HG02610 (cell line): Measurements from ENCODE around the gene RALGAPA1.
"Not testable (repeated sequence)": the region's sequence is repeated elsewhere in the genome, so short reads cannot be mapped to it uniquely, and the experiment has no call there.

ENCODE experiments used
- ATAC-seq: cut with Tn5 transposase; IDR thresholded peaks from one replicate; pipeline ENCODE4 v1.9.1; 2021; ENCODE audit warnings: mild to moderate bottlenecking, moderate library complexity; ENCODE audit not compliant: unreplicated experiment

The RALGAPA1 gene

DNA sequence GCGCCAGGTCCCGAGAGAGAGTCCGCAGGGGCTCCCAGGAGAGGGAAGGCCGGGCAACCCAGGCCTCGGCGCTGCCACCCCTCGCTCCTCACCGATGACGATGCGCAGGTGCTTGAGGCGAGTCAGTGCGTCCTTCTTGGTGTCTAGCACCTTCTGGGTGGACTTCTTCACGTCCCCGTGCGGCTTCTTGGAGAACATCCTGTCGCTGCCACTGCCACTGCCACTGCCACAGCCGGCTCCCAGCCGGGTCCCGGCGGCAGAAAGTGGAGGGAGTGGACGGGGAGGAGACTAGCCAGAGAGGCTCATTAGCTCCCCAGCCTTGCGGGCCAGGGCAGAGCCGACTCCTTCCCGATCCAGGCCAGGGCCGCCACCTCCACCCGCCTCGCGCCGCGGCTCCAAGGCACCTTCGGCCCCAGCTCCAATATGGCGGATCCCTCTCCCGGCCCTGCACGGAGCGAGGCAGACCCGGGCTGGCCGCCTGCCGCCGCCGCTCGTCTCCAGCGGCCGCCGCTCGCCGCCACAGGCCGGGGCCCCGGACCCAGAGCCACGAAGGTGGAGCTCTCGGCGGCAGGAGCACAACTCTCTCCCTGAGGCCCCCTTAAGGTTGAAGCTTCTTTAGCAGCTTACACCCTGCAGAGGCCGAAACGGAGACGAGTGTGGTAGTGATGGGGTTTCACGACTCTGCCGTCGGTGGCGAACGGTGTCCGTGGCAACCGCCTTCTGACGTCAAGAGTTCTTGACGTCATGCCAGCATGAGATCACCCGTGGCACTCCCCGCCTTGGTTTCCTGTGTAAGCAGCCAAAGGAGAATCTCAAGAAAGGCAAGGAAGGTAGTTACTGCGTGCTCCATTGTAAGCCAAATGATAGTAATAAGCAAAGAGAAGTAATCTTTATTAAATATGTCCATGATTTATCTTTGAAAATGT is at the start of gene RALGAPA1:
Gene RALGAPA1, minus strand, starts transcription at position 658 of the 926 bp plus-strand sequence. Its CDS starts 460 bp downstream, at position 198.
- ATAC-seq: peak; percentile 96

- ATAC-seq: no peak
These were observed 49.6 kb upstream of the RALGAPA1 start for GRCh38 chr14:35858521-35859209.

GRCh38 chr14:35855876-35856481 is 46.9 kb upstream of the RALGAPA1 start:
- peak; percentile 98 for ATAC-seq

DNA sequence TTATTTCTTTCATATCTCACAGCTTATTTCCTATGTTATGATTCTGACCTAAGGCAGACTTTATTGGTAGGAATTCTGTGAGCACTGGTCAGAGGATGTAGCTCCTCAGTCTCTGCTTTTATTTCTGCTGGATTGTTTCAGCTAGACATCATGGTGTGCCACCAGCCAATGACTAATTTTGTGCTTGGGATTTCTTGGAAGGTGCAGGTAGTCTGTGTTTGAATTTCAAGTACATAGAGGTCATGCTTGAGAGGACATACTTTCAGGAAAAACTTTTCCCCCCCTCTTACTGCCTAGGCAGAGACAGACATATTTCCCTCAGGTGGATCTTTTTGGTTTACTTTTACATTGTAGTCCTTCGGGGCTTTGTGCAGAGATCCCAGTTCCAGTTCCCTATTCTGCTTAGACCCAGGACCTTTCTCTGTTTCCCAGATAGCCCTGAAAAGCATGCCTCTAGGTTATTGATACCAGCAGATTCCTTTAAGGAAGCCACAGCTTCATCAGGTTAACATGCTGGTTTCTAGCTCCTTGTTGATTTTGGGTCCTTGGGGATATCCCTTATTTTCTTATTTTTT is 45.7 kb upstream of the RALGAPA1 start:
- ATAC-seq: no peak

DNA sequence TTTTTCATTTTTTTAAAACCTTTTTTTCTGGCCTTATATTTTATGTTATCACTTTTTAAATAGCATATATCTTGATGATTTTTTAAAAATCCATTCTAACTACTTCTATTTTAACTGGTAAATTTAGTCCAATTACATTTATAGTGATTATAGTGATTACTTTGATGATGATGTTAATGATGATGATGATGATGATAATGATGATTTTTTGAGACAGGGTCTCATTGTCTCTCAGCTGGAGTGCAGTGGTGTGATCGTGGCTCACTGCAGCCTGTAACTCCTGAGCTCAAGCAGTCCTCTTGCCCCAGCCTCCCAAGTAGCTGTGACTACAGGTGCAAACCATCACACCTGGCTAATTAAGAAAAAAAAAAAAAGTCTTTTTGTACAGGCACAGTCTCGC is 44.1 kb upstream of the RALGAPA1 start:
- no peak for ATAC-seq

- no peak for ATAC-seq
These were observed 42.7 kb upstream of the RALGAPA1 start for GRCh38 chr14:35851823-35852222.

- ATAC-seq: no peak
These were observed 40.0 kb upstream of the RALGAPA1 start for GRCh38 chr14:35849122-35849521.

DNA sequence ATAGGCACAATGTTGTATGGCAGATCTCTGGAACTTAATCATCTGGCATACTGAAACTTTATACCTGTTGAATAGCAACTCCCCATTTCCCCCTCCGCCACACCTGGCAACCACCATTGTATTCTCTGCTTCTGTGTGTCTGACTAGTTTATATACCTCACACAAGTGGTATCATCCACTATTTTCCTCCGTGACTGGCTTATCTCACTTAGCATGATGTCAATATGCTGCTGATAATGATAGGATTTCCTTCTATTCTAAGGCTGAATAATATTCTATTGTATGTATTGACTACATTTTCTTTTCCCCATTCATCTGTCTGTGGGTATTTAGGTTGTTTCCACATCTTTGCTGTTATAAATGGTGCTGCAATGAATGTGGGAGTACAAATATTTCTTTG is 38.5 kb upstream of the RALGAPA1 start:
- ATAC-seq: no peak

DNA sequence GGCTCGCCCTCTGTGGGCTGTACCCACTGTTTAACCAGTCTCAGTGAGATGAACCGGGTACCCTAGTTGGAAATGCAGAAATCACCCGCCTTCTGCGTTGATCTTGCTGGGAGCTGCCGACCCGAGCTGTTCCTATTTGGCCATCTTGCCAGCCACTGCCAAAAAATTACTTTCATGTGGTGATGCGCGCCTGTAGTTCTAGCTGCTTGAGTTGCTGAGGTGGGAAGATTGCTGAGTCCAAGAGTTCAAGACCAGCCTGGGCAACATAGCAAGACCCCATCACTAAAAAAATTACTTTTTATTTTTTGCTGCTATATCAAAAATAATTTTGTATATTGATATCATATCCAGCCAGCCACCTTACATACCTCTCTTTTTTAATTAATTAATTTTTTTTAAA is 35.4 kb upstream of the RALGAPA1 start:
- no peak for ATAC-seq

- not testable (repeated sequence) for ATAC-seq
These were observed 33.1 kb upstream of the RALGAPA1 start for GRCh38 chr14:35842245-35842644.

DNA sequence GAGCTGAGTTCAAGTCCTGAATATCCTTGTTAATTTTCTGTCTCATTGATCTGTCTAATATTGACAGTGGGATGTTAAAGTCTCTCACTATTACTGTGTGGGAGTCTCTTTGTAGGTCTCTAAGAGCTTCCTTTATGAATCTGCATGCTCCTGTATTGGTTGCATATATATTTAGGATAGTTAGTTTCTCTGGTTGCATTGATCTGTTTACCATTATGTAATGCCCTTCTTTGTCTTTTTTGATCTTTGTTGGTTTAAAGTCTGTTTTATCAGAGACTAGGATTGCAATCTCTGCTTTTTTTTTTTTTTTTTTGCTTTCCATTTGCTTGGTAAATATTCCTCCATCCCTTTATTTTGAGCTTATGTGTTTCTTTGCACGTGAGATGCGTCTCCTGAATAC is 32.6 kb upstream of the RALGAPA1 start:
- not testable (repeated sequence) for ATAC-seq

DNA sequence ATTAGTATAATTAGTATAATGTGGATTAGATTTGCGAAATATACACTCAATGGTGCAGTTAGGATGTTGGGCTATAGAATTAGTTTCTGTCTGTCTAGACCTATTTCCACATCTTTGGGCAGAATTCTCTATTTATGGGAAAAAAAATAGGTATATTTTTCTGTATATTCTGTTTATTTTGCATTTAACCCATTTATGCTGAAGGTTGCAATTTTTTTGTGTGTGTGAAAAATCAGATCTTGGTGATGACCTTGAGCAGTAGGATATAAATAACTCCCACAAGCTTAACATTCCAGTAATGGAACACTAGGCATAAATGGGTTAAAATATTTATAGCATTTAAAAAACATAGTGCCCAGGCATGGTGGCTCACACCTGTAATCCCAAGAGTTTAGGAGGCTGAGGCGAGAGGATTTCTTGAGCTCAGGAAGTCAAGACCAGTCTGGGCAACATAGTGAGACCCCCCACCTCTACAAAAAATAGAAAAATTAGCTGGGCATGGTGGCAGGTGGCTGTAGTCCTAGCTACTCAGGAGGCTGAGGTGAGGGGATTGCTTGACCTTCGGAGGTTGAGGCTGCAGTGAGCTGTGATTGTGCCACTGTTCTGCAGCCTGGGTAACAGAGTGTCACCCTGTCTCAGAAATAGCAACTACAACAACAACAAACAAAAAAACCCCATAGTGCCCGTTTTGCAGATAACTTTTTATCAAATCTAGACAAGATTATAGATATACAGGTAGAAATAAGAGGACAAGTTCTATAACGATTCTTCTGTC is 26.3 kb upstream of the RALGAPA1 start:
- ATAC-seq: no peak

DNA sequence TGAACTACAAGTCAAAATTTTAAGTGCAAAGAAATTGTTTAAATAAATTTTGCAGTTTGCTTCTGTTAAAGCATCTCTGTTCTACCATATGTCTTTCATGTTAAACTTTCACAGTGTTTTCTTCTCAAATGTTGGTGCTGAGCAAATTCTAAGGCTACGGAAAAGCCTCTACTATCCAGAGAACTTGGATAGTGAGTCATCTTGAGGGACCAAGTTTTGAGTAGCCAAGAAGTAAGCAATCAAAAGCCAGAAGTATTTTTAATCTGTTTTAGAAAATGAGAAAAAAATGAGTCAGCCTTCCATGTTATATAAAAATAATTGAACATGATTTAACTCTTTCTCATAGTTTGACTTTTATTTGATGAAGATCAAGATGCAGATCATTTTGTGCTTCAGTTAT is 20.4 kb upstream of the RALGAPA1 start:
- no peak for ATAC-seq

GRCh38 chr14:35827678-35828472 is 18.8 kb upstream of the RALGAPA1 start:
- ATAC-seq: no peak

DNA sequence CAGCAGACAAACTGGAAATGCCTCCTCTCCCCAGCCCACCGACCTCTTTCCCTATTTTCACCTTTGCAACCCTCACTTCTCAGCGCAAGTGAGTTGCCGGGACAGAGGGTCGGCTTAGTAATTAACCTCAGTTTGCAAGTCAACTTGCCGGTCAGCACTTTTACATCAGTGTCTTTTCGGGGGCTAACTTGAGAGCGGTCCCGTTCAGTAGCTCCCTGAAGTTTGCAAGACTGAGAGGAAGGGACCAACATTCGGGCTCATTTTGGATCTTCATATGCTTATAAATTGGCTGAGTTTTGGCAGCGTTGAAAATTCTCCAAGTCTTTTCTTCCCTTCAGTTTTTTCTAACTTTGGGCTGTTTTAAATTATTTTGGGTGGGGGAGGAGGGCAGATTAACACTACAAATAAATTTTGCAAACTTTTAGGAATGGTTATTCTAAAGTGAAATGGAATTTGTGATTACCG is 17.9 kb upstream of the RALGAPA1 start:
- ATAC-seq: no peak

DNA sequence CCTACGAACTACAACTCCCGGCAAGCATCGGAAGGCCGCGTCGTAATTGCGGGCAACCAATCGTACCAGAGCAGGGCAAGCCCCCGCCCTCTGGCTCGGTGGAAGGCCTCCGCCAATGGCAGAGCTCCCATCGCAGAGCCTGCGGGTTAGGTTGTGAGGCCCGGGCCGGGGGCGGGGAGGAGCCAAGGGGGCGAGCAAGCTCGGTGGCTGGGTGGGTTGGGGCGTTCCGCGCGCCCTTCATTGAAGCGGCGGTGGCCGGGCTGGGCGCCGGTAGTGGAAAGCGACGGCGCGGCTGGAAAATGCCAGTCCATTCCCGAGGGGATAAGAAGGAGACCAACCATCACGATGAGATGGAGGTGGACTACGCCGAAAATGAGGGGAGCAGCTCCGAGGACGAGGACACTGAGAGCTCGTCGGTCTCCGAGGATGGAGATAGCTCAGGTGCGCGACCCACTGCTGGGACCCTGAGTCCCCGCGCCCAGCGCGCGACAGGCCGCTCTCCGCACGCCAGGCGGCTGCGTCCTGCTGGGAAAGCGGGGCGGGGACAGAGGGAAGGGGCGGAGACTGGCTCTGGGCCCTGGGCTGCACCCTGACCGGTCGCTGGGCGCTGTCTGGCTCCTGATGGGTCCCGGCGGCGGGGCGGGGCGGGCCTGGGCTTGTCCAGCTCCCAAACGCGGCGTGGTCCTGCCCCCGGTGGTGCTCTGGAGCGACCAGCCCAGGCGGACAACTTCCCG is 17.3 kb upstream of the RALGAPA1 start, which contains the start of gene BRMS1L:
Gene BRMS1L, plus strand, starts transcription at position 121 of the 734 bp plus-strand sequence. Its CDS starts 179 bp downstream, at position 300.
- ATAC-seq: peak; percentile 97

- no peak for ATAC-seq
These were observed 16.8 kb upstream of the RALGAPA1 start for GRCh38 chr14:35825968-35826217.

DNA sequence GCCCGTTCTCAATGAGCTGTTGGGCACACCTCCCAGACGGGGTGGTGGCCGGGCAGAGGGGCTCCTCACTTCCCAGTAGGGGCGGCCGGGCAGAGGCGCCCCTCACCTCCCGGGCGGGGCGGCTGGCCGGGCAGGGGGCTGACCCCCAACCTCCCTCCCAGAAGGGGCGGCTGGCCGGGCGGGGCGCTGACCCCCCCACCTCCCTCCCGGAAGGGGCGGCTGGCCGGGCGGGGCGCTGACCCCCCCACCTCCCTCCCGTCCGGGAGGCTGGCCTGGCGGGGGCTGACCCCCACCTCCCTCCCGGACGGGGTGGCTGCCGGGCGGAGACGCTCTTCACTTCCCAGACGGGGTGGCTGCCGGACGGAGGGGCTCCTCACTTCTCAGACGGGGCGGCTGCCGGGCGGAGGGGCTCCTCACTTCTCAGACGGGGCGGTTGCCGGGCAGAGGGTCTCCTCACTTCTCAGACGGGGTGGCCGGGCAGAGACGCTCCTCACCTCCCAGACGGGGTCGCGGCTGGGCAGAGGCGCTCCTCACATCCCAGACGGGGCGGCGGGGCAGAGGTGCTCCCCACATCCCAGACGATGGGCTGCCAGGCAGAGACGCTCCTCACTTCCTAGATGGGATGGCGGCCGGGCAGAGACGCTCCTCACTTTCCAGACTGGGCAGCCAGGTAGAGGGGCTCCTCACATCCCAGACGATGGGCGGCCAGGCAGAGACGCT is 15.5 kb upstream of the RALGAPA1 start:
- ATAC-seq: not testable (repeated sequence)
